Neural progenitor cell (in vitro differentiated cells): ENCODE results near the gene HIF1AN. TPM values are rescaled to one million over a fixed set of nuclear protein-coding genes. Genes with fewer than 3 reads are reported as not detected.

Experiments used
- DNase-seq: peaks from one replicate; pipeline ENCODE4 v3.0.0-alpha.2; 2016; ENCODE audit warnings: low spot score
- H2AFZ ChIP-seq: fragments of 200-600 bp; sonication (generic); replicated peaks from 2 replicates; pipeline ENCODE4 v1.6.1; 2016; ENCODE audit warnings: antibody characterized with exemption
- H3F3A ChIP-seq: fragments of 200-600 bp; sonication (generic); 2 replicates; pipeline ENCODE4 v1.6.1; 2016; ENCODE audit warnings: antibody characterized with exemption, low read depth
- H3K27ac ChIP-seq: fragments of 200-600 bp; sonication (generic); 2 replicates; pipeline ENCODE4 v1.5.1; 2016; ENCODE audit warnings: mild to moderate bottlenecking
- H3K27me3 ChIP-seq: fragments of 200-600 bp; sonication (generic); 2 replicates; pipeline ENCODE4 v1.6.1; 2016; ENCODE audit warnings: mild to moderate bottlenecking, moderate library complexity
- H3K36me3 ChIP-seq: fragments of 200-600 bp; sonication (generic); 2 replicates; pipeline ENCODE4 v1.5.1; 2016
- H3K4me1 ChIP-seq: fragments of 200-600 bp; sonication (generic); 2 replicates; pipeline ENCODE4 v1.6.1; 2016; ENCODE audit warnings: mixed run types
- H3K4me2 ChIP-seq: fragments of 200-600 bp; sonication (generic); 2 replicates; pipeline ENCODE4 v1.6.1; 2016
- H3K4me3 ChIP-seq: fragments of 200-600 bp; sonication (generic); 2 replicates; pipeline ENCODE4 v1.5.1; 2016
- H3K79me2 ChIP-seq: fragments of 200-600 bp; sonication (generic); 2 replicates; pipeline ENCODE4 v1.6.1; 2016; ENCODE audit warnings: low read depth
- H3K9ac ChIP-seq: fragments of 200-600 bp; sonication (generic); 2 replicates; pipeline ENCODE4 v1.6.1; 2016
- H3K9me3 ChIP-seq: fragments of 200-600 bp; sonication (generic); 2 replicates; pipeline ENCODE4 v1.5.1; 2016; ENCODE audit warnings: low read depth
- H4K20me1 ChIP-seq: fragments of 200-600 bp; sonication (generic); 2 replicates; pipeline ENCODE4 v1.6.1; 2016; ENCODE audit warnings: low read depth
- H3K27ac Mint-ChIP-seq: 3 replicates; pipeline ENCODE4 v1.8.0; 2021; ENCODE audit warnings: mixed read lengths
- H3K27me3 Mint-ChIP-seq: 2 replicates; pipeline ENCODE4 v1.8.0; 2022; ENCODE audit warnings: low read depth, mild to moderate bottlenecking, inconsistent platforms, moderate library complexity, mixed read lengths; ENCODE audit not compliant: insufficient read depth
- H3K36me3 Mint-ChIP-seq: 3 replicates; pipeline ENCODE4 v1.8.0; 2021; ENCODE audit warnings: mixed read lengths
- H3K4me1 Mint-ChIP-seq: 3 replicates; pipeline ENCODE4 v1.8.0; 2021; ENCODE audit warnings: mixed read lengths
- H3K4me3 Mint-ChIP-seq: 3 replicates; pipeline ENCODE4 v1.8.0; 2021; ENCODE audit warnings: mild to moderate bottlenecking, moderate library complexity, mixed read lengths
- H3K9me3 Mint-ChIP-seq: 3 replicates; pipeline ENCODE4 v1.8.0; 2020; ENCODE audit warnings: mixed read lengths
- CTCF ChIP-seq: fragments of 200-600 bp; sonication (generic); IDR thresholded peaks from 2 replicates; pipeline ENCODE4 v1.5.1; 2017; ENCODE audit warnings: antibody characterized with exemption, mild to moderate bottlenecking
- EZH2 ChIP-seq: fragments of 200-600 bp; sonication (generic); IDR thresholded peaks from 2 replicates; pipeline ENCODE4 v1.6.1; 2017; ENCODE audit warnings: antibody characterized with exemption, mild to moderate bottlenecking, moderate library complexity
- EZH2phosphoT487 ChIP-seq: fragments of 200-600 bp; sonication (generic); IDR thresholded peaks from 2 replicates; pipeline ENCODE4 v1.6.1; 2017; ENCODE audit warnings: antibody characterized with exemption
- total RNA-seq: library from RNA; depleted of rRNA; stranded (reverse); fragments of >200 nt; gene quantifications from 2 replicates; pipeline ENCODE4 v1.2.3, GENCODE V29; 2015; ENCODE audit warnings: low replicate concordance

Gene HIF1AN
- total RNA-seq, 1 donor from 2014 or later: 26.4 TPM

GRCh38 chr10:100522107-100522801 lies 13.5 kb upstream of the HIF1AN start:
- H3K27ac Mint-ChIP-seq: no peak overlapping the region
- no peak overlapping the region for H3K4me2 ChIP-seq
- DNase-seq: no peak
- H3K36me3 ChIP-seq: peaks cover 3% of the 10 kb centered on the region
- H3K27me3 Mint-ChIP-seq: no peaks in the 10 kb centered on the region
- H3K9ac ChIP-seq: no peak overlapping the region
- H3K79me2 ChIP-seq: no peaks in the 10 kb centered on the region
- H3K27me3 ChIP-seq: peaks cover 40% of the 10 kb centered on the region
- H3K4me1 ChIP-seq: peaks cover 11% of the 10 kb centered on the region
- no peak overlapping the region for H3K27ac ChIP-seq
- H3K9me3 Mint-ChIP-seq: no peaks in the 10 kb centered on the region
- H3K9me3 ChIP-seq: no peaks in the 10 kb centered on the region
- no peak overlapping the region for H3K4me3 ChIP-seq
- peaks cover 33% of the 10 kb centered on the region for H3K36me3 Mint-ChIP-seq
- H3K4me1 Mint-ChIP-seq: peaks cover 15% of the 10 kb centered on the region
- no peak overlapping the region for H3K4me3 Mint-ChIP-seq
- no peak for TF ChIP-seq CTCF
- TF ChIP-seq EZH2: no peak
- no peak for TF ChIP-seq EZH2phosphoT487
- H2AFZ ChIP-seq: no peak overlapping the region
- H4K20me1 ChIP-seq: peaks cover 32% of the 10 kb centered on the region
- peaks cover 17% of the 10 kb centered on the region for H3F3A ChIP-seq

GRCh38 chr10:100522945-100523344 lies 12.8 kb upstream of the HIF1AN start:
- Histone ChIP-seq H3K36me3 (peaks cover 3% of the 10 kb centered on the region), H3K9me3 (no peaks in the 10 kb centered on the region), H3K4me1 (peaks cover 11% of the 10 kb centered on the region), H3K27ac (no peak overlapping the region), H3K4me3 (no peak overlapping the region), H3K9ac (no peak overlapping the region), H3K4me2 (no peak overlapping the region), H3K79me2 (peaks cover 5% of the 10 kb centered on the region), H3K27me3 (peaks cover 33% of the 10 kb centered on the region), H2AFZ (no peak overlapping the region), H3F3A (peaks cover 17% of the 10 kb centered on the region), H4K20me1 (peaks cover 35% of the 10 kb centered on the region)
- H3K36me3 Mint-ChIP-seq: peaks cover 33% of the 10 kb centered on the region
- H3K27me3 Mint-ChIP-seq: no peaks in the 10 kb centered on the region
- DNase-seq: no peak
- H3K9me3 Mint-ChIP-seq: no peaks in the 10 kb centered on the region
- no peak overlapping the region for H3K27ac Mint-ChIP-seq
- no peak for TF ChIP-seq CTCF
- TF ChIP-seq EZH2phosphoT487: no peak
- TF ChIP-seq EZH2: no peak
- peaks cover 15% of the 10 kb centered on the region for H3K4me1 Mint-ChIP-seq
- H3K4me3 Mint-ChIP-seq: no peak overlapping the region

- H3K9ac ChIP-seq: no peak overlapping the region
- H3K27me3 Mint-ChIP-seq: no peaks in the 10 kb centered on the region
- peaks cover 33% of the 10 kb centered on the region for H3K36me3 Mint-ChIP-seq
- peaks cover 13% of the 10 kb centered on the region for H3K4me1 Mint-ChIP-seq
- H3K79me2 ChIP-seq: peaks cover 18% of the 10 kb centered on the region
- no peak overlapping the region for H3K27ac ChIP-seq
- DNase-seq: no peak
- H3K27ac Mint-ChIP-seq: no peak overlapping the region
- H3K4me3 ChIP-seq: no peak overlapping the region
- H4K20me1 ChIP-seq: peaks cover 42% of the 10 kb centered on the region
- peaks cover 3% of the 10 kb centered on the region for H3K36me3 ChIP-seq
- no peaks in the 10 kb centered on the region for H3K9me3 ChIP-seq
- TF ChIP-seq EZH2phosphoT487 (no peak), CTCF (no peak), EZH2 (no peak)
- H3K9me3 Mint-ChIP-seq: no peaks in the 10 kb centered on the region
- H3K4me2 ChIP-seq: no peak overlapping the region
- H3K27me3 ChIP-seq: peaks cover 22% of the 10 kb centered on the region
- H3K4me1 ChIP-seq: peaks cover 16% of the 10 kb centered on the region
- H3K4me3 Mint-ChIP-seq: no peak overlapping the region
- peaks cover 16% of the 10 kb centered on the region for H3F3A ChIP-seq
- H2AFZ ChIP-seq: no peak overlapping the region
Observed at GRCh38 chr10:100524206-100524605, 11.5 kb upstream of the HIF1AN start.
